Measurements from ENCODE around the gene MED13L. TPM values are rescaled to one million over a fixed set of nuclear protein-coding genes. Genes with fewer than 3 reads are reported as not detected.

Gene MED13L
- polyA plus RNA-seq, 1 of the 3 experiments (the other 2 are of a cell fraction): 17.1 TPM

GRCh38 chr12:116043659-116044535 is 233.6 kb downstream of the MED13L start:
- Histone ChIP-seq H3K79me2 (ENCODE audit: insufficient read depth) (peaks cover 97% of the 10 kb centered on the region), H3K4me2 (no peak overlapping the region)
- POLR2A ChIA-PET: no interaction called here

GRCh38 chr12:116040402-116040801 is 237.1 kb downstream of the MED13L start:
- Histone ChIP-seq H3K4me1 (ENCODE audit: control insufficient read depth in 1 of 2, insufficient read depth in 2 of 2, low read depth in 1 of 2, low read length in 1 of 2) (peaks cover 5 to 26% of the 10 kb centered on the region in 2 experiments; a peak in 3 of 4 replicates), H3K27me3 (ENCODE audit: insufficient read depth) (no peaks in the 10 kb centered on the region), H3K9ac (no peak overlapping the region), H3K9me3 (no peaks in the 10 kb centered on the region), H3K9me2 (no peaks in the 10 kb centered on the region), H3K4me3 (ENCODE audit: low read depth in 2 of 2, low read length in 1 of 2) (no peak overlapping the region), H2AFZ (ENCODE audit: low read depth) (no peak overlapping the region), H4K20me1 (ENCODE audit: insufficient read depth) (peaks cover 98% of the 10 kb centered on the region), H3K27ac (ENCODE audit: low read depth in 2 of 2, low read length in 1 of 2) (peak overlapping the region in 1 of 2 experiments; percentile 27; a peak in 2 of 4 replicates), H3F3A (replicated peaks; ENCODE audit: insufficient read depth) (peaks cover 10% of the 10 kb centered on the region), H3K4me2 (no peak overlapping the region), H3K36me3 (replicated peaks in 1 of 2; ENCODE audit: control insufficient read depth in 1 of 2, insufficient read depth in 2 of 2, low read length in 1 of 2) (peaks cover 0 to 2% of the 10 kb centered on the region in 2 experiments), H3K79me2 (ENCODE audit: insufficient read depth) (peaks cover 100% of the 10 kb centered on the region)
- 45% methylated on average over 2 of the region's 2 CpGs for WGBS (ENCODE audit: low lambda C conversion rate)
- TF ChIP-seq CHD2 (IDR thresholded peaks at IDR 0.05; ENCODE audit: low read length, partially characterized antibody): no peak
- TF ChIP-seq USF1 (IDR thresholded peaks at IDR 0.05; ENCODE audit: borderline replicate concordance, low read depth): no peak
- peak; percentile 14; the same call in 1 of the 2 replicates for TF ChIP-seq FOSL2 (IDR thresholded peaks at IDR 0.05; ENCODE audit: borderline replicate concordance, low read depth)
- TF ChIP-seq FOXM1 (IDR thresholded peaks at IDR 0.05; ENCODE audit: low read depth): no peak
- no peak for TF ChIP-seq RFX5 (IDR thresholded peaks at IDR 0.05; ENCODE audit: low read length)
- POLR2A ChIA-PET: no interaction called here
- CTCF ChIA-PET: interaction anchor here (1.3 to 2.1 kb wide), 2 partner anchors 18 to 196 kb away, joined by 3 to 7 read pairs; no protein-coding TSS in a partner anchor
- DNase-seq: no peak

More at GRCh38 chr12:116043659-116044535, 233.6 kb downstream of the MED13L start:
- TF ChIP-seq ZBTB33 (IDR thresholded peaks at IDR 0.05; ENCODE audit: borderline replicate concordance, low read depth) (no peak), NFIC (IDR thresholded peaks at IDR 0.05; ENCODE audit: borderline replicate concordance) (peak; percentile 32; the same call in 1 of the 2 replicates)
- H3K4me1 ChIP-seq (ENCODE audit: control insufficient read depth in 1 of 2, insufficient read depth in 2 of 2, low read depth in 1 of 2, low read length in 1 of 2): peaks cover 3 to 27% of the 10 kb centered on the region in 2 experiments; a peak in 3 of 4 replicates
- H3F3A ChIP-seq (replicated peaks; ENCODE audit: insufficient read depth): peaks cover 6% of the 10 kb centered on the region
- 92% methylated on average over 5 of the region's 5 CpGs for WGBS (ENCODE audit: low lambda C conversion rate)
- CTCF ChIA-PET: interaction anchor here (1.7 to 1.8 kb wide), 2 partner anchors 46 to 194 kb away, joined by 4 to 8 read pairs; no protein-coding TSS in a partner anchor
- peak; percentile 14 for DNase-seq
- no peaks in the 10 kb centered on the region for H3K36me3 ChIP-seq (replicated peaks in 1 of 2; ENCODE audit: control insufficient read depth in 1 of 2, insufficient read depth in 2 of 2, low read length in 1 of 2)
- H4K20me1 ChIP-seq (ENCODE audit: insufficient read depth): peaks cover 87% of the 10 kb centered on the region
- H3K4me3 ChIP-seq (ENCODE audit: low read depth in 2 of 2, low read length in 1 of 2): no peak overlapping the region
- H3K27me3 ChIP-seq (ENCODE audit: insufficient read depth): no peaks in the 10 kb centered on the region
- H3K9me2 ChIP-seq: no peaks in the 10 kb centered on the region
- H3K27ac ChIP-seq (ENCODE audit: low read depth in 2 of 2, low read length in 1 of 2): no peak overlapping the region
- H2AFZ ChIP-seq (ENCODE audit: low read depth): no peak overlapping the region
- H3K9ac ChIP-seq: no peak overlapping the region
- no peaks in the 10 kb centered on the region for H3K9me3 ChIP-seq

All from SK-N-SH (cell line).